ENCODE data around the gene MAPK8.

GRCh38 chr10:48444266-48444665 lies 137.8 kb downstream of the MAPK8 start:
- TF ChIP-seq CTCF (IDR thresholded peaks at IDR 0.05) (no peak), POLR2A (IDR thresholded peaks at IDR 0.05) (no peak), EP300 (IDR thresholded peaks at IDR 0.05) (no peak)

Data from suprapubic skin (tissue), 3 donors.